Activated CD4-positive, alpha-beta T cell treated with anti-CD3 and anti-CD28 coated beads, Interleukin-2, amount 10 ng/mL, durations not matched to agents 24 days and 14 days (primary cell): ENCODE results near the gene CCDC93. TPM values are rescaled to one million over a fixed set of nuclear protein-coding genes. Genes with fewer than 3 reads are reported as not detected.

Experiments used
- DNase-seq: peaks from one replicate; pipeline ENCODE4 v3.0.0; 2022
- H3K27ac Mint-ChIP-seq: one replicate; pipeline ENCODE4 v1.8.0; 2022; ENCODE audit warnings: mild to moderate bottlenecking, mixed read lengths
- H3K27me3 Mint-ChIP-seq: one replicate; pipeline ENCODE4 v1.8.0; 2022; ENCODE audit warnings: mixed read lengths
- H3K36me3 Mint-ChIP-seq: one replicate; pipeline ENCODE4 v1.8.0; 2022; ENCODE audit warnings: low read depth, mild to moderate bottlenecking, mixed read lengths
- H3K4me1 Mint-ChIP-seq: one replicate; pipeline ENCODE4 v1.8.0; 2021; ENCODE audit warnings: mixed read lengths
- H3K4me3 Mint-ChIP-seq: one replicate; pipeline ENCODE4 v1.8.0; 2022; ENCODE audit warnings: mild to moderate bottlenecking, moderate library complexity, mixed read lengths
- H3K9me3 Mint-ChIP-seq: one replicate; pipeline ENCODE4 v1.8.0; 2021; ENCODE audit warnings: mixed read lengths
- intact Hi-C: fragments of 100-400 bp; cut with micrococcal nuclease; formaldehyde crosslinking; loops from one replicate; pipeline ENCODE4 v1.15.1; 2023
- total RNA-seq: library from RNA; stranded (reverse); gene quantifications from 2 replicates; pipeline ENCODE4 v1.2.3, GENCODE V29; 2022

CCDC93 gene, protein sequence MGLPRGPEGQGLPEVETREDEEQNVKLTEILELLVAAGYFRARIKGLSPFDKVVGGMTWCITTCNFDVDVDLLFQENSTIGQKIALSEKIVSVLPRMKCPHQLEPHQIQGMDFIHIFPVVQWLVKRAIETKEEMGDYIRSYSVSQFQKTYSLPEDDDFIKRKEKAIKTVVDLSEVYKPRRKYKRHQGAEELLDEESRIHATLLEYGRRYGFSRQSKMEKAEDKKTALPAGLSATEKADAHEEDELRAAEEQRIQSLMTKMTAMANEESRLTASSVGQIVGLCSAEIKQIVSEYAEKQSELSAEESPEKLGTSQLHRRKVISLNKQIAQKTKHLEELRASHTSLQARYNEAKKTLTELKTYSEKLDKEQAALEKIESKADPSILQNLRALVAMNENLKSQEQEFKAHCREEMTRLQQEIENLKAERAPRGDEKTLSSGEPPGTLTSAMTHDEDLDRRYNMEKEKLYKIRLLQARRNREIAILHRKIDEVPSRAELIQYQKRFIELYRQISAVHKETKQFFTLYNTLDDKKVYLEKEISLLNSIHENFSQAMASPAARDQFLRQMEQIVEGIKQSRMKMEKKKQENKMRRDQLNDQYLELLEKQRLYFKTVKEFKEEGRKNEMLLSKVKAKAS
- total RNA-seq = 30.3 and 34.4 TPM in 2 replicates

DNA sequence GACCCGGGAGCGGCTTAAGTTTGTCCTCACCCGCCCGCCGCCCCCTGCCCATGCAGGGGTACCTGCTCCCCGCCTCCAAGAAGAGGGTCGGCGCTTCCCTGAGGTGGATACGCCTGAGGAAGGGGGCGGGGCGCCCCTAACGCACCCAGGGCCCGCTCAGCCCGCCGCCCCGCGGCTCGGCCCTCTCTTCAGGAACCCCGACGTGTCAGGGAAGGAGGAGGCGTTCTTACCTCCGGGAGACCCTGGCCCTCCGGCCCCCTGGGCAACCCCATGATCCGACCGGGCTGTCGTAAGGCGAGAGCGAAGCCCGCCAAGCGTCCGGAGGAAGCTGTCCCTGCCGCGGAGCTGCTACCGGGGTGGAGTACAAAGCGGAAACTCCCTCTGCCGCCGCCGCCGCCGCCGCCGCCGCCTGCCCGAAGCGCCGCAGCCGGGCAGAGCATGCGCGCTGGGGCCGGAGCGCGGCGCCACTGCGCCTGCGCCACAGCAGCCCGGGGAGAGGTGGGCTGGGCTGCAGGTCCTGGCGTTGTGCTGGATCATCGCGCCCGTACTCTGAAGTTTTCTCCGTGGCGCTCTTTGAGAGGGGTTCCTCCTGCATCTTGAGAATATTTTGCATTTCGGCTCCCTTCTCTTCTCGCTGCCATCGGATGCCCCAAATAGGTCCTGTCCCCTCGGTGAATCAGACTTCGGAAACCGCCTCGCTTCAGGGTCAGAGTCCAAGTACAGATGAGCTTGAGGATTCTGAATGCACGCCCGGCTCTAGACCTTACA is at the start of gene CCDC93:
Gene CCDC93 (minus strand): TSS at position 347 of the 768 bp plus-strand sequence. CDS start 75 bp downstream, at position 272.
- DNase-seq = peak; percentile 97
- Mint-ChIP-seq H3K4me3 (peak within 1 kb of the TSS; percentile 96), H3K9me3 (peaks cover 6% of the 10 kb centered on the region), H3K4me1 (peaks cover 41% of the 10 kb centered on the region), H3K27me3 (no peaks in the 10 kb centered on the region), H3K27ac (peak within 1 kb of the TSS; percentile 91), H3K36me3 (peaks cover 7% of the 10 kb centered on the region)
- intact Hi-C loops = loop anchor here (1.0 to 5.0 kb wide), 4 partner anchors 11 to 1353 kb away; partner anchors contain the start of genes C2orf76, DBI, DDX18 and INSIG2

DNA sequence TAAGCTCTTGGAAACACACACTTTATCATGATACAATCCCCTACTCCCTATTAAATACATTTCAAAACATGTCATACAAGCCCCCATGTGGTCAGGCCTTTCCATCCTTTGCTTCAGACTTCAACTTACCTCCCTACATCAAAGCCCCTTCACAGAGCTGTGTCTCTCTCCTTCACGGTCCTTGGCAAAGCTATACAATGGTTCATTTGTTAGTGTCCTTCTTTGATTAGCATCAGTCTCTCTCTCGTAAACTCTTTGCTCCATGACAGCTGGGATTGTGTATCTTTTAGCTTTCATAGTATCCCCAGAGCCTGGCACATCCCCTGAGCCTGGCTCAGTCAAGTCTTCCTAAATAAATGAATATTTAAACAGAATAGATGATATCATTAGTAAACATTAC is 48.8 kb upstream of the CCDC93 start:
- Mint-ChIP-seq H3K27me3 (peaks cover 18% of the 10 kb centered on the region), H3K9me3 (no peaks in the 10 kb centered on the region), H3K36me3 (no peaks in the 10 kb centered on the region), H3K4me1 (peaks cover 7% of the 10 kb centered on the region), H3K4me3 (no peak overlapping the region), H3K27ac (no peak overlapping the region)
- intact Hi-C loops = no loop called here
- DNase-seq = no peak

DNA sequence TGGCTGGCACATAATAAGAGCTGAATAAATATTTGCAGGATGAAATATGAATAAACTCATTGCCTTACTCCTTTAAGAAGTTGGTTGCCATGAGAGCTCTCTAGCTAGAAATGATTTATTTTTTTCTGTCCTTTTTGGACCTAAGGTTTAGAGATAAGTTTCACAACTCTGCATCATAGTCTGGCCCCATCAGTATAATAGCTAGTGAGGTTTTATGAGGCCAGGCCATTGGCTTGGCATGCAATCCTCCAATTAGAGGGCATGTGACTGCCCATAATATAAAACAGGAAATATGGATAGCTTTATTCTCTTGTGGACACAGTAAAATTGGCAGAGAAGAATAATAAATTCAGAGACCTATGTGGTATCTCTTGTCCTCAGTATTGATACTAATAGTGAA is 48.2 kb upstream of the CCDC93 start:
- no peak overlapping the region for H3K4me3 Mint-ChIP-seq
- no peaks in the 10 kb centered on the region for H3K36me3 Mint-ChIP-seq
- H3K27ac Mint-ChIP-seq = no peak overlapping the region
- intact Hi-C loops = no loop called here
- no peak for DNase-seq
- no peaks in the 10 kb centered on the region for H3K9me3 Mint-ChIP-seq
- H3K27me3 Mint-ChIP-seq = peaks cover 24% of the 10 kb centered on the region
- H3K4me1 Mint-ChIP-seq = peaks cover 7% of the 10 kb centered on the region

DNA sequence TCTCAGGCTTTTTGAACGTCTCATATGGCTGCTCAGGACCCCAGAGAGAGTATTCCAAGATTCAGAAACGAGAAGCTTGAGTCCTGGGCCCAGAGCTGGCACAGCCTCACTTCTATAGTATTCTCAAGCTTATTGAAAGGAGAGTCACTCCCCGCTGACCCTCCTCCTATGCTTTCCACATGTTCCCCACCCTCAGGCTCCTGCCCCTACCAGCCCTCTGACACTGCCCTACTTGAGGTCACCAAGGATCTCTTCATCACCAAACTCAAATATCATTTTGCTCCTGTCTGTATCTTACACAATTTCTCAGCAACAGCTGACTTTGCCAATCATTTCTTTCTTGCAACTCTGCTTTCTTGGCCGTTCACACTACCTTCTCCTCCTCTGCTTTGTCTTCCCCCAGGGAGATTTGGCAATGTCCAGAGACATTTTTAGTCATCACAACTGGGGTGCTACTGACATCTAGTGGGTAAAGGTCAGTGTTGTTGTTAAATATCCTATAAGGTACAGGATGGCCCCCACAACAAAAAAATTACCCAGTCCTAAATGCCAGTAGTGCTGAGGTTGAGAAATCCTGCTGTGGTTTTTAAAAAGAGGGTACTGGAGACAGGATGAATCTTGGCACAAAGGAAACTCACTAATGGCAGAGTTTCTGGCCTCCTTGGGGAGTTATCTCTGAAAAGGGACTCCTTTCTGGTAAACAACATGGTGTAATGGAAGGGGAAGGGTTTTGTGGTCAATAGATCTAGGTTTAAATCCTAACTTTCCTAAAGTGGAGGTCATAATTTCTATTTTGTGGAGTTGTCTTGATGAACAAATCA is 47.5 kb upstream of the CCDC93 start:
- DNase-seq = no peak
- Mint-ChIP-seq H3K4me3 (no peak overlapping the region), H3K27ac (no peak overlapping the region), H3K9me3 (no peaks in the 10 kb centered on the region), H3K36me3 (no peaks in the 10 kb centered on the region), H3K27me3 (peaks cover 22% of the 10 kb centered on the region), H3K4me1 (peaks cover 7% of the 10 kb centered on the region)
- intact Hi-C loops = loop anchor here (2.0 kb wide), 1 partner anchor 29 kb away; no protein-coding TSS in a partner anchor

DNA sequence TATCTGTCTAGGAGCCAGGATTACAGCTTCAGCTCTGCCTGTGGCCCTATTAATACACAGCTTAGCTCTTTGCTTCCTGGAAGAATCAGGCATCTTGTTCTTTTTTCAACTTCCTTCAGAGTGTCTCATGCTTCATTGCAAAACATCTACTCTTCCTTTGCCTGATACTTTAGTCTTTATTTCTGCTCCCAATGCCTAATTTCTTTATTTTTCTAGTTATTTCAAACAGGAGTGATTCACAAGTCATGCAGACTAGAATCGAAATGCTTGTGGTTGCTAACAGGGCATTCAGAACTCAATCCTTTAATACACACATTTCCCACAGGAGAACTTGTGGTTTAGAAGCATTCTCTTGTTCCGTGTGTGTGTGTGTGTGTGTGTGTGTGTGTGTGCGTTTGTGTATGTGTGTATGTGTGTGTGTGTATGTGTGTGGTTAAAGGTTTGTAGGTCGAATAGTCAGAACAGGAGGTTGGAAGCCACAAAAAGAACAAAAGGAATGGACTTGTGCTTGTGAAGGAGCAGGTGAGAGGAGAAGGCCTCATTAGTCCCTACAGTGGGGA is 46.1 kb upstream of the CCDC93 start:
- Mint-ChIP-seq H3K27me3 (peaks cover 26% of the 10 kb centered on the region), H3K27ac (no peak overlapping the region), H3K4me1 (peaks cover 7% of the 10 kb centered on the region), H3K9me3 (no peaks in the 10 kb centered on the region), H3K36me3 (no peaks in the 10 kb centered on the region), H3K4me3 (no peak overlapping the region)
- intact Hi-C loops = loop anchor here (2.0 kb wide), 1 partner anchor 27 kb away; no protein-coding TSS in a partner anchor
- DNase-seq = no peak

DNA sequence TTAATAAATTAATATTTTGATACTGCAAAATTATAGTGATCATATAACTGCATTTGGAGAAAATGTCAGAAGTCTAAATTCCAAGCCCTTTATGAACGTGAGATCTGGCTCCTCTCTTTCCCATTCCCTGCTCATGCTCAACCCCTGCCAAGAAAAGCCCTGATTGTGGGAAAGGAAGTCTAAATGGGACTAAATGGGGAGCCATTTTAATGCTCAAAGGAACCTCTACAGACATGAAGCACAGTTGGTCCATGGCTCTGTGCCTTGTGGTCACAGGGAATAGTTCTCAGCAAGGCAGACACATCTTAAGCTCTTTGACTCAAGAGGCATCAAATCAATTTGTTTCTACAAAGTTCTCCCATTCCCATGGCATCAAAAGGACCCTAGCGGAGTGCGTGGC is 45.1 kb upstream of the CCDC93 start:
- Mint-ChIP-seq H3K27ac (no peak overlapping the region), H3K4me1 (peaks cover 7% of the 10 kb centered on the region), H3K36me3 (no peaks in the 10 kb centered on the region), H3K27me3 (peaks cover 30% of the 10 kb centered on the region), H3K9me3 (no peaks in the 10 kb centered on the region), H3K4me3 (no peak overlapping the region)
- DNase-seq = no peak
- intact Hi-C loops = no loop called here

DNA sequence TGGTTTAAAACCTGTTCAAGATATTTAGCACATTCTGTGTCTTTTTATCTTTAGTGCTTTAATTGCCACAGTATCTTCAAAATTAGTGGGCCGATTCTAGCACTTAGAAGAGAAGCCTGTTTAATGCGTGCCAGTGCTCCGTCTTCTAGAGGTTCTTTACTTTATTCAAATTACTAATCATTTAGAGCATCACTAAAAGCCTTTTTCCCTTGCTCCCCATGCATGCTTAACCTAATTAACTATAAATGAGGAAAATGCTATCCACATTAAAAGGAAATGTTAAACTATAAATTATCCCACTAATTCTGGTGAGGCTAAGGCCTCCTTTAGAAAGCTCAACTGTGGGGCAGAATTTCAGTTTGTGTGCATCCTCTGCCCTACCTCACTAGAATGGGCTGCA is 42.9 kb upstream of the CCDC93 start:
- peaks cover 7% of the 10 kb centered on the region for H3K4me1 Mint-ChIP-seq
- no peaks in the 10 kb centered on the region for H3K9me3 Mint-ChIP-seq
- intact Hi-C loops = no loop called here
- no peak overlapping the region for H3K27ac Mint-ChIP-seq
- H3K36me3 Mint-ChIP-seq = no peaks in the 10 kb centered on the region
- H3K4me3 Mint-ChIP-seq = no peak overlapping the region
- DNase-seq = no peak
- H3K27me3 Mint-ChIP-seq = peaks cover 36% of the 10 kb centered on the region

DNA sequence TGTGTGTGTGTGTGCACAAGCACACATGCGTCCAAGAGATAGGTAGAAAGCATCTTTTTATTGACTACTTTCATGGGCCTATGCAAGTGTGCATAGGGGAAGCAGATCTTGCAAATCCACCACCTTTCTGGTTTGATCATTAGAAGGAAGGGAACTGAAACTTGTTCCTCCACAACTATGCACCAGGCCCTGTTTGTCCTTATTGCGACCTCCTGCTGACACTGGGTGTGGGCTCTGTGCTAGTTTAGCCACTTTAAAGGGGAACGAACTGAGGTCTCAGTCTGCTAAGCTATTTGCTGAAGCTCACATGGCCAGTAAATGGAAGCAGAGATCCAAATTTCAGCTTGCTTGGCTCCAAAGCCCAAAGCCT is 42.3 kb upstream of the CCDC93 start:
- Mint-ChIP-seq H3K4me3 (no peak overlapping the region), H3K27ac (no peak overlapping the region), H3K4me1 (peaks cover 5% of the 10 kb centered on the region)

DNA sequence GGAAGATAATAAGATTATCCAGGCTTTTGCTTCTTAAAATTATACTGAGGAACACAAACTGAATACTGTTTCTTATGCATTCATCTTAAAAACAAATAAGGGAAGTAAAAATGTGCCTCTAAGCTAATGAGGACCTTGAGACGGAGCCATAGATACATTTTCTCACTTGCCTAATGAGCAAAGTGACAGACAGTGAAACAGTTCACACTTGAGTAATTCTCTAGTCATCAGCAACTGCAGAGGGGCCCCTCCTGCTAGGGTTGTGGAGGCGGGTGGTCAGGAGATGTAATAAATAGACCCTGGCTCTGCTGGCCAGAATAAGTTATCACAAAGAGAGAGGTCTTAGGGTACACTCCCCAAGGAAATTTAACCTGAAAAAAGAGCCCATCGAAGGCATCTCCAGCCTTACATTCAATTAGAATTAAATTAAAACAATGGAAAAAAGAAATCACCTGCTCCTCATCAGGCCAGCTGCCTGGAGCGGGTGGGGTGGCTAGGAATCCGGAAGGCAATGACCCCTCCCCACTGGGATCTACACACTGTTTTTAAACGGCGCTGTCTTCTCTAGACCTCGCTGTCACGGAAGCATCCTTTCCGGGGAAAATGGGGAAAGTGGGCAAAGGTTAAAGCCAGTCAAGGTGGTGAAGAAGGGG is 41.8 kb upstream of the CCDC93 start:
- intact Hi-C loops = no loop called here
- Mint-ChIP-seq H3K36me3 (no peaks in the 10 kb centered on the region), H3K27me3 (peaks cover 42% of the 10 kb centered on the region), H3K9me3 (no peaks in the 10 kb centered on the region), H3K4me1 (peaks cover 5% of the 10 kb centered on the region), H3K4me3 (no peak overlapping the region), H3K27ac (no peak overlapping the region)
- no peak for DNase-seq

More for the DNA sequence above, 42.3 kb upstream of the CCDC93 start:
- DNase-seq = no peak
- intact Hi-C loops = no loop called here
- peaks cover 37% of the 10 kb centered on the region for H3K27me3 Mint-ChIP-seq
- H3K9me3 Mint-ChIP-seq = no peaks in the 10 kb centered on the region
- no peaks in the 10 kb centered on the region for H3K36me3 Mint-ChIP-seq

DNA sequence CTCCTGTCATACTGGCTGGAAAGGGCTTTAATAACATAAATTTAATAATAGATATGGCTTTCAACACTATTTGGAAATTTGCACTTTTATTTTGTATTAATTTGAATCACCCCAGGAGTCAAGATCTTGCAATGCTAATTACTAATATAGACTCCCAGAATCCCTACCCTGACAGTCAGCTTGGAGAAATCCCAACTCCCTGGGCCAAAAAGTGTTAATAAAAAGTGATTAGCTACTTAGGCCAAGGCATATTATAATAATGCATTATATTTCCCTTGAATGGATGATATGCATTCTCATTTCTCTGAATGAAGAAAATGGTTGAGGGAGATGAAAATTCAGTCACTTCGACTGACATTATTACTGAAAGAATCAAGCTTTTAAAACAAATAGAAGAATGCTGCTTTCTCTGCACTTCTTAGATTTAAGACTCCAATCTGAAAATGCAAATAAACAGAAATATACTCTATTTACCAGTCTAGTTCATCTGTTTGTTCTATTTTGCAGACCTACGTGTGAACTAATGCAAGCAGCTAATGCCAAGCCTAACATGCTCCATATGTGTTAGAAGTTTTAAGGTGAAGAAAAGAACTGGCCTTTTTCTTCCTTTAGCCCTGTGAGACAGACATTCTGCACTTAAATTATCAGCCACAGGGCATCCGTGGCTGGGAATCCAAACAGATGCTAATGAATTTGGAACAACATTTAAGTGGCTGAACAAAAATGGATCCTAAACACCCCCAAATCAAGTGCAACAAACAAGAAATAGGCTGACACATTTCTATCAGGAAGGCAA is 40.5 kb upstream of the CCDC93 start:
- Mint-ChIP-seq H3K27me3 (peaks cover 51% of the 10 kb centered on the region), H3K4me3 (no peak overlapping the region), H3K4me1 (no peaks in the 10 kb centered on the region), H3K27ac (no peak overlapping the region), H3K9me3 (no peaks in the 10 kb centered on the region), H3K36me3 (no peaks in the 10 kb centered on the region)
- no peak for DNase-seq
- intact Hi-C loops = no loop called here

DNA sequence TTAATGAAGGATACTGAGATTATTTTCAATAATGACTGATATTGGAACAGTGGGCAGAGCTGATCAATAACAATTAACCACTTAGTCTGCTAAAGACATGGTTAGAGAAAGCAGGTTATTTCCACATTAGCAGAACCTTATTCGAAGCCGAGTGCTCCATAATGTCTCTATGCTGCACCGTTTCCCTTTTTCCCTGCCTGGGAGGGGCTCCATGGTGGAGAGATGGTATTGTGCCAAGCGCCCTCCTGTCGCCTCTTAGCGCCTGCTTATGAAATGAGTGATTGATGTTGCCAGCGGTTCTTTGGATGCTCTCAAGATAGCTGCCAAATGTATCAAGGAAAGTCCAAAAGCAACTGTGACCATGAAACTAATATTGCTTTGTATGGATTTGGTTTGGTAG is 39.8 kb upstream of the CCDC93 start:
- Mint-ChIP-seq H3K27ac (no peak overlapping the region), H3K4me1 (no peaks in the 10 kb centered on the region), H3K27me3 (peaks cover 55% of the 10 kb centered on the region), H3K9me3 (no peaks in the 10 kb centered on the region), H3K4me3 (no peak overlapping the region), H3K36me3 (no peaks in the 10 kb centered on the region)
- intact Hi-C loops = no loop called here
- no peak for DNase-seq

DNA sequence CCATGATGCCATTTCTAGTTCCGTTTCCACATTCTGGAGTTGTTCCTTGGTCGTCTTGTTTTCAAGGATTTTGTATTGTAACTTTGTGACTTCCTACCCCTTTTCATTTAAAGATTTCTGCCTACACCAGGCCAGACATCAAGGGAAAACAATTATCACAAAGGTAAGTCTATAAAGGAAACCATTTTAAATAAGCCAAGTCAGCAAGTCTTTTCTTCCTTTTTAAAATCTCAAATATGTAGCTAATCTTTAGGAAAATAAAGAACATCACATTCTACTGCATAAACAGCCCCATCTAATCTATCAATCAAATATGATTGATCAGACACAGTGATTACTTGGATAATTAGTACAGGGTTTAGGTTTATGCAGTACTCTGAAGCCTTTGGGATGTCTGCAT is 38.6 kb upstream of the CCDC93 start:
- Mint-ChIP-seq H3K36me3 (no peaks in the 10 kb centered on the region), H3K27ac (no peak overlapping the region), H3K4me1 (no peaks in the 10 kb centered on the region), H3K4me3 (no peak overlapping the region), H3K9me3 (no peaks in the 10 kb centered on the region), H3K27me3 (peaks cover 53% of the 10 kb centered on the region)
- DNase-seq = no peak
- intact Hi-C loops = no loop called here
